NCI-H2029 treated with DMSO at 0.1 percent for 48 hours (cell line): Measurements from ENCODE around the gene INHBC.
"Not testable (repeated sequence)": the region's sequence is repeated elsewhere in the genome, so short reads cannot be mapped to it uniquely, and the experiment has no call there.

Experiments used
- DNase-seq: peaks from one replicate; lab custom pipeline; 2025; lab: John Stamatoyannopoulos, UW

Gene INHBC

DNA sequence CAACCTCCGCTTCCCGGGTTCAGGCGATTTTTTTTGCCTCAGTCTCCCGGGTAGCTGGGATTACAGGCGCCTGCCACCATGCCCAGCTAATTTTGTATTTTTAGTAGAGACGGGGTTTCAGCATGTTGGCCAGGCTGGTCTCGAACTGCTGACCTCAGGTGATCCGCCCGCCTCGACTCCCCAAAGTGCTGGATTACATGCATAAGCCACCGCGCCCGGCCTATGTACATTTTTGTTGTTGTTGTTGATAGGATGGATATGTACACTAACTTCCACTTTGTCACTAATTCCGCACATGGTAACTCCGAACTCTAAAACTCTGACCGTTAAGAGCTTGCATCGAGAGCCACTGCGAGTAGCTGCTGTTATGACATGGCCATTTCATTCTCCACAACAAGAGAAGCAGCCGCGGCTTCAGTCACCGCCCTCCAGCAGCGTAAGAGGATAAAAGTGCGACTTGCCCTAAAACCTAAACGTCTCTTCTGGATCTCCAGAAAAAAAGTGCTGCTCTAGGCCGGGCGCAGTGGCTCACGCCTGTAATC, 52.5 kb downstream of the INHBC start:
- no peak for DNase-seq

DNA sequence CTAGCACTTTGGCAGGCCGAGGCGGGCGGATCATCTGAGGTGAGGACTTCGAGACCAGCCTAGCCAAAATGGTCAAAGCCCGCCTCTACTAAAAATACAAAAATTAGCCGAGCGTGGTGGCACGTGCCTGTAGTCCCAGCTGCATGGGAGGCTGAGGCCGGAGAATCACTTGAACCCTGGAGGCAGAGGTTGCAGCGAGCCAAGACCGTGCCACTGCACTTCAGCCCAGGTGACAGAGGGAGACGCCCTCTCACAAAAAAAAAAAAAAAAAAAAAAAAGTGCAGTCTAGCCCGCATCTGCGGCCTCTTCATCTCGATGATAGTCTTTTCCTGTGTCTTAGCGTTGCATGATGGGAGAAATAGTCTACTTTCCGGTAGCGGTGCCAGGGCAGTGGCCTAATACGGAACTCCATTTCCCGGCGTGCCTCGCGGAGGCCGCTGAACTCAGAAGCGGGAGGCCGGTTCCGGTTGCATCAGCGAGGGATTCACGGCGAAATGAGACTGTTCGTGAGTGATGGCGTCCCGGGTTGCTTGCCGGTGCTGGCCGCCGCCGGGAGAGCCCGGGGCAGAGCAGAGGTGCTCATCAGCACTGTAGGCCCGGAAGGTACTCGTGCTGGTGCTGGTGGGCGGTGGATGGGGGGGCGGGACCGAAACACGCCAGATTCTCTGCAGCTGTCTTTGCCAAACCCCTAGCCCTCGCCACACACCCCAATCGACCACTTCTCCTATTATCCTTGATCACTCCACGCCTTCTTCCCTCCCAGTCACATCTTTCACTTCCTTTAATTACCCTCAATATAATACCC, 53.2 kb downstream of the INHBC start, which contains the start of gene MARS1:
Gene MARS1 (plus strand): TSS at position 472 of the 805 bp plus-strand sequence. CDS start 23 bp downstream, at position 495.
- DNase-seq = peak; percentile 93

DNA sequence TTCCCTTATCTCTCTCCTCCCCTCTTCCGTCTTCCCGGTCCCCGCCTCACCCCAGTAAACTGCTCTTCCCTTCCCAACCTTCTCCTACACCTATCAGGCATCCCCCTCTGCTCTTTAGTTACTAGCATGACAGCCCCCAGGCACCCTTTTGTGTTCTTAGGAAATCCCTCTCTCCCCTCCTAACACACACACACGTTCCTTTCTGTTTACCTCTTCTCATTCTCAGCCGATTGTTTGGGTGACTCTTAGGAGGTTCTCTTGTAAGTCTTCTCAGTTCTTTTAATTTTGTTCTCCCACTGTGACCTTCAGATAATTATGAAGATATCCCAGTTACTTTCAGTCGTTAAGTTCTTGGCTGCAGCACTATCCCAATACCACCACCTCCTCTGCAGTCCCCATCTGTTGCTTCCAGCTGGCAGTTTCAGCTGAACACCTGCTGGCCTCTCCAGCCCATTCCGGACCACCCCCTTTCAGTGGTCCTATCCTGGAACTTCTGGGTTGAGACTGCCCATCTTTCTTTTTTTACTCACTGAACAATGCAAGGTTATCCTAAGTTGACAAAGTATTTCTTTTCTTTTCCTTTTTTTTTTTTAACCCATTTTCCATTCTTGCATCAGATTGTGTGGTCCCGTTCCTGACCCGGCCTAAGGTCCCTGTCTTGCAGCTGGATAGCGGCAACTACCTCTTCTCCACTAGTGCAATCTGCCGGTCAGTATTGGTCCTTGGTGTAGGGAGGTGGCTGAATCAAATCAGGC, 54.0 kb downstream of the INHBC start:
- no peak for DNase-seq

DNA sequence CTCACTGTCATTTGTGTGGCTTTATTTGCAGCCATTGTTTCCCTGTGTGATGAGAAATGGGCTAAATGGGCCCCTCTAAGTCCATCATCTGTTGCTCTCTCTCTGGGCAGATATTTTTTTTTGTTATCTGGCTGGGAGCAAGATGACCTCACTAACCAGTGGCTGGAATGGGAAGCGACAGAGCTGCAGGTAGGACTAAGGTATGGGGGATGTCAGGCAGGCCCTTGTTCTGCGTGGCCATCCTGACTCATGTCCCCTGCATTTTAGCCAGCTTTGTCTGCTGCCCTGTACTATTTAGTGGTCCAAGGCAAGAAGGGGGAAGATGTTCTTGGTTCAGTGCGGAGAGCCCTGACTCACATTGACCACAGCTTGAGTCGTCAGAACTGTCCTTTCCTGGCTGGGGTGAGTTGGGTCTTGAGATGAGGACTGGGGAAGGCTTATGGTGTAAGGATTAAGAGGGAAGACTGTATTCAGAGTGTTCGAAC, 54.6 kb downstream of the INHBC start:
- no peak for DNase-seq

DNA sequence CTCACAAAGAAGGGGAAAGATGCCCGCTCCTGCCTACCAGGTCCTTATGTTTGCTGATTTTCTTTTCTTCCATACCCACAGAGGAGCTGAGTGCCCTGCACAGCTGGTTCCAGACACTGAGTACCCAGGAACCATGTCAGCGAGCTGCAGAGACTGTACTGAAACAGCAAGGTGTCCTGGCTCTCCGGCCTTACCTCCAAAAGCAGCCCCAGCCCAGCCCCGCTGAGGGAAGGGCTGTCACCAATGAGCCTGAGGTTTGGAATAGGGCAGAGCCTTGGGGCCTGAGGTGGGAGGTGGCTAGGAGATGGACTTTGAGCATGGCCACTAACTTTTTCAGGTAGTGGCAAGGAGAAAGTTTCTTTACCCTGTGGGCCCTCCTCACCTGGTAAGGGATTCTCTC, 55.5 kb downstream of the INHBC start:
- no peak for DNase-seq

DNA sequence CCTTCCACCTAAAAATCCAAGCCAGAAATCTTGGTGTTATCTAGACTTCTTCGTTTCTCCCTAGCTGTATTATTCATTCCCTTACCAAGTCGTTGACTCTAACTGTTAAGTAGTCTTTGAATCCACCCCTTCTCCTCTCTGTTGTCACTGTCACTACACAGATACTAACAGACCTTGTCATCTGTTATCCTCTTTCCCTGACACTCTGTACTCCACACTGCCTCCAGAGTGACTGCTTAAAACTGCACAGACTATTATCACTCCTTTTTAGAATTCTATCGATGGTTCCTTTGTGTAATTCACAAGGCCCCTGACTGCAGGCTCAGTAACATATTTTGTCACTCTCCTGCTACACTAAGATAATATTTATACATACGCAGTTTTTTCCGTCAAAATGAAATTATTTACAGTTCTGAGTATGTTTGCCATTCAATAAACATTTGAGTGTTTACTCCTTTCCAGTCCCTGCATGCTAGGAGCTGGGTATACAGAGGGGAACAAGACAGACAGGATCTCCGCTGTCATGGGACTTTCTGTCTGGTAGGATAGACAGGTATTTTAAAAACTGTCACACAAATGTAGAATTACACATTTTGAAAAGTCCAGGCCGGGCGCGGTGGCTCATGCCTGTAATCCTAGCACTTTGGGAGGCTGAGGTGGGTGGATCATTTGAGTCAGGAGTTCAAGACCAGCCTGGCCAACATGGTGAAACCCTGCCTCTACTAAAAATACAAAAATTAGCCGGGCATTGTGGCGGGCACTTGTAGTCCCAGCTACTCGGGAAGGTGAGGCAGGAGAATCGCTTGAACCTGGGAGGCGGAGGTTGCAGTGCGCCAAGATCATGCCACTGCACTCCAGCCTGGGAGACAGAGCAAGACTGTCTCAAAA, 57.1 kb downstream of the INHBC start:
- no peak for DNase-seq

DNA sequence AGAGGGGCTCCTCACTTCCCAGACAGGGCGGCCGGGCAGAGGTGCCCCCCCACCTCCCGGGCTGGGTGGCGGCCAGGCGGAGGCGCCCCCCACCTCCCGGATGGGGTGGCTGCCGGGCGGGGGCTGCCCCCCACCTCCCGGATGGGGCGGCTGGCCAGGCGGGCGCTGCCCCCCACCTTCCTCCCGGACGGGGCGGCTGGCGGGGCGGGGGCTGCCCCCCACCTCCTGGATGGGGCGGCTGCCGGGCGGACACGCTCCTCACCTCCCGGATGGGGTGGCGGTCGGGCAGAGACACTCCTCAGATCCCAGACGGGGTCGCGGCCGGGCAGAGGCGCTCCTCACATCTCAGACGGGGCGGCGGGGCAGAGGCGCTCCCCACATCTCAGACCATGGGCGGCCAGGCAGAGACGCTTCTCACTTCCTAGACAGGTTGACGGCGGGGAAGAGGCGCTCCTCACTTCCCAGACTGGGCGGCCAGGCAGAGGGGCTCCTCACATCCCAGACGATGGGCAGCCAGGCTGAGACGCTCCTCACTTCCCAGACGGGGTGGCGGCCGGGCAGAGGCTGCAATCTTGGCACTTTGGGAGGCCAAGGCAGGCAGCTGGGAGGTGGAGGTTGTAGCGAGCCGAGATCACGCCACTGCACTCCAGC, 60.6 kb downstream of the INHBC start:
- not testable (repeated sequence) for DNase-seq

DNA sequence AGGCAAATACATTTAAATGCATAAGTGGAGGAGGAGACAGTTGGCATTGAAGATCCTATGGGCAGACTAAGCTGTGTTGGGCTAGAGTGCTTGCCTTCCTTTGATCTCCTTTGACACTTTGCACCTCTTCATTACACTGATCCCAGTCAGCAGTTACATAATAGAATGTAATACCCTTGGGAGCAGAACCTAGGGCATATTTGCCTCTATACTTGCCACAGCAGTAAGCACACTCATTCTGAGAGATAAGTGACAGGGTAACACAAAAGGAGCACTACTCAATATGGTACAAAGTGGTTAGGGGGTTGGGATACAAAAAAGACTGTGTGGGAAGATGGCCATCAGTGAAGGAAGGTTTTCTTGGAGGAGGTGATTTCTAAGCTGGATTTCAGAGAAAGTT, 62.2 kb downstream of the INHBC start:
- DNase-seq = no peak

DNA sequence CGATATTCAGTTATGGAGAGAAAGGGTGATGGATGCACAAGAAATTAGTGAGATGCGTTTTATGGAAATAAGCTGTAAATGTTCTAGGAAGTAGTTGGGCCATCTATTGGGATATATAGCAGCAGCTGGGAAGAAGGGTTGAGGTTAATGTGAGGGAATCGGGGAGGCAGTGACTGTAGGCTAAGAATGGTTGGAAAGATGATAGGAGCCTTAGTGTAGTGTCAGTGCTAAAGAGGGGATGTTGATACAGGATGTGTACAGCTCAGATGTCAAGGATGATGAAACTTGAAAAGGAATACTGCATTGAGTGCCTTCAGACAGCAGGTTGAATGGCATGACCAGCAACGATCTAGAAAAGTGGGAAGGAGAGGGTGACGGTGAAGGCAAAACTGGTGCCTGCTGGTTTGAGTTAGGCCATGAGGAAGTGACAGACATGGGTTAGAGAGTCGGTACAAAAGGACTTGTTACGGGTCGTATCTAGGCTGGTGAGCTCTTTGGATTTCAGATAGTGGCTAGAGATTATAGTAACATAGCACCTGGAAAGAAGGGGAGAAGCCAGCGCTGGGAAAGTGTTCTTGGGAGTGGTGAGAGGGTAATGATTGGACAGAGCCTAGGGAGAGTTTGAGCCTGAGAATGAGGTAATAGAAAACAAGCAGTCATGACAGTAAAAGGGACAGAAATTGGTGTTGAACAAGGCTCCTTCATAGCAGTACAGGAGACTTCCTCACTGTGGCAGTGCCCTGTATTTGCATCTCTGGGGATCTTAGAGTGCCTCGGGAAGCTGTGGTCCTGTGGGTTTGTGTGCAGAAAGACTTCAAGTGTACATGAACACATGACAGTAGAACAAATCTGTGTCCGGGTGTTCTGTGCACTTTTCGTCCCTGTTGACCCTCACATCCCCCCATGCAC, 62.9 kb downstream of the INHBC start:
- DNase-seq = no peak

DNA sequence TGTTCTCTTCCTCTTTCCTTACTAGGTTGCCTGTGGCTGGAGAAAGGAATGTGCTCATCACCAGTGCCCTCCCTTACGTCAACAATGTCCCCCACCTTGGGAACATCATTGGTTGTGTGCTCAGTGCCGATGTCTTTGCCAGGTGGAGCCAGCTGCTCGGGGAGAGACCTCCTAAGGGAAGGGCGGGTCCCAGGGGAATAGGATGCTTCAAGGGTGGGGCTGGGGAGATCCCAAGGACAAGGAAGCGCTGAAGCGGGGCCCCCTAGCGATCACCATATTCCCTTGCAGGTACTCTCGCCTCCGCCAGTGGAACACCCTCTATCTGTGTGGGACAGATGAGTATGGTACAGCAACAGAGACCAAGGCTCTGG, 63.5 kb downstream of the INHBC start:
- DNase-seq = no peak

DNA sequence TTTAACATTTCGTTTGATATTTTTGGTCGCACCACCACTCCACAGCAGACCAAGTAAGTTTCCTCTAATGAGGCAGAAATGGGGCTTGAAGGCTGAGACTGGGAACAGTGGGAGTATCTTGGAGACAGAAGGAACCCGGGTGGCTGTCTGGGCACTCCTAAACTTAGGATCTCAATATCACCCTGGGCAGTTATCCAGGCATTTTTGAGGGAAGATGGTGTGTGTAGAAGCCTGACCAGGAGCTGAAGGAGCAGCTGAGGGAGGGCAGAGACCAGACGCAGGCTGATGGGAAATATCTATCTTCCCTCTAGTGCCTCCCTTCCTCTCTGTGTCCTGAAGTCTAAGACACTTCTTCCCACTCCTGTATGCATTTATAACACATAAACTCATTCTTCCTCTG, 64.0 kb downstream of the INHBC start:
- DNase-seq = no peak

DNA sequence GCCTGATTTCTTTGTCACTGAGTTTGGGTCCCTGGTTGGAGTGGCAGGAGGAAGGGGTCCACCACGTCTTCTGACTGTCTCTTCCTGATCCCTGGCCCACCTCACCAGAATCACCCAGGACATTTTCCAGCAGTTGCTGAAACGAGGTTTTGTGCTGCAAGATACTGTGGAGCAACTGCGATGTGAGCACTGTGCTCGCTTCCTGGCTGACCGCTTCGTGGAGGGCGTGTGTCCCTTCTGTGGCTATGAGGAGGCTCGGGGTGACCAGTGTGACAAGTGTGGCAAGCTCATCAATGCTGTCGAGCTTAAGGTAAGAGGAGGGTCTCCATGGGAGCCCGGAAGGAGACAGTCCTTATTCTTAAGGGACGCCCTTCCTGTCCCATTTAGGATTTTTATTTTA, 65.6 kb downstream of the INHBC start:
- no peak for DNase-seq
